Naive thymus-derived CD8-positive, alpha-beta T cell (primary cell): Measurements from ENCODE around the gene ATP6V1G1. TPM values are rescaled to one million over a fixed set of nuclear protein-coding genes. Genes with fewer than 3 reads are reported as not detected.
A peak's percentile ranks its signal among the peaks of the same experiment; 100 is the strongest.
"Not testable (repeated sequence)": the region's sequence is repeated elsewhere in the genome, so short reads cannot be mapped to it uniquely, and the experiment has no call there.

ENCODE experiments used
- ATAC-seq, 2 donors: fragments of 150-1000 bp; cut with Tn5 transposase in 1 of 2; sonication (Bioruptor Pico), chemical (Tn5 transposase) in 1 of 2; 1 replicate in 1 of 2; 2 replicates in 1 of 2; pipeline ENCODE4 v1.10.0; 2021; ENCODE audit warnings: mild to moderate bottlenecking in 2 of 2, moderate library complexity in 2 of 2
- POLR2A ChIA-PET: fragments of 350-600 bp; sonication (Branson Sonifier 250); formaldehyde crosslinking; loops from one replicate; lab custom pipeline; 2021; ENCODE audit warnings: antibody characterized with exemption; lab: Charles Lee
- DNase-seq, 10 donors: peaks; one replicate each; pipeline versions ENCODE4 v3.0.0 to v3.0.0-alpha.2; 2020 to 2022
- H3K27ac Mint-ChIP-seq, 10 donors: one replicate each; pipeline ENCODE4 v1.8.0; 2020 to 2022; ENCODE audit warnings: mild to moderate bottlenecking in 10 of 10, mixed read lengths in 10 of 10, moderate library complexity in 4 of 10, inconsistent platforms in 1 of 10
- H3K27me3 Mint-ChIP-seq, 5 donors: one replicate each; pipeline ENCODE4 v1.8.0; 2021 to 2022; ENCODE audit warnings: mixed read lengths in 5 of 5
- H3K36me3 Mint-ChIP-seq, 3 donors: one replicate each; pipeline ENCODE4 v1.8.0; 2020 to 2022; ENCODE audit warnings: mixed read lengths in 3 of 3, mild to moderate bottlenecking in 2 of 3, inconsistent platforms in 1 of 3
- H3K4me1 Mint-ChIP-seq, 4 donors: one replicate each; pipeline ENCODE4 v1.8.0; 2021 to 2022; ENCODE audit warnings: mixed read lengths in 4 of 4
- H3K4me3 Mint-ChIP-seq, 10 donors: one replicate each; pipeline ENCODE4 v1.8.0; 2020 to 2022; ENCODE audit warnings: mild to moderate bottlenecking in 10 of 10, mixed read lengths in 10 of 10, moderate library complexity in 6 of 10, inconsistent platforms in 1 of 10
- H3K9me3 Mint-ChIP-seq, 9 donors: one replicate each; pipeline ENCODE4 v1.8.0; 2020 to 2022; ENCODE audit warnings: mixed read lengths in 9 of 9, mild to moderate bottlenecking in 3 of 9, inconsistent platforms in 1 of 9, moderate library complexity in 1 of 9
- polyA plus RNA-seq, 3 donors: library from polyadenylated mRNA; unstranded; fragments of 300-500 nt; fragmentation: Illumina TruSeq; gene quantifications; one replicate each; pipeline ENCODE4 v1.2.3, GENCODE V29; 2021
- total RNA-seq, 8 experiments: library from RNA in 2 of 8; stranded (reverse) in 2 of 8; gene quantifications; one replicate each; pipeline ENCODE4 v1.2.3 and lab custom pipeline; 2021 to 2026

ATP6V1G1 gene
- total and polyA plus RNA-seq, 5 experiments from 2014 or later = 165 to 381 (median 298) TPM

DNA sequence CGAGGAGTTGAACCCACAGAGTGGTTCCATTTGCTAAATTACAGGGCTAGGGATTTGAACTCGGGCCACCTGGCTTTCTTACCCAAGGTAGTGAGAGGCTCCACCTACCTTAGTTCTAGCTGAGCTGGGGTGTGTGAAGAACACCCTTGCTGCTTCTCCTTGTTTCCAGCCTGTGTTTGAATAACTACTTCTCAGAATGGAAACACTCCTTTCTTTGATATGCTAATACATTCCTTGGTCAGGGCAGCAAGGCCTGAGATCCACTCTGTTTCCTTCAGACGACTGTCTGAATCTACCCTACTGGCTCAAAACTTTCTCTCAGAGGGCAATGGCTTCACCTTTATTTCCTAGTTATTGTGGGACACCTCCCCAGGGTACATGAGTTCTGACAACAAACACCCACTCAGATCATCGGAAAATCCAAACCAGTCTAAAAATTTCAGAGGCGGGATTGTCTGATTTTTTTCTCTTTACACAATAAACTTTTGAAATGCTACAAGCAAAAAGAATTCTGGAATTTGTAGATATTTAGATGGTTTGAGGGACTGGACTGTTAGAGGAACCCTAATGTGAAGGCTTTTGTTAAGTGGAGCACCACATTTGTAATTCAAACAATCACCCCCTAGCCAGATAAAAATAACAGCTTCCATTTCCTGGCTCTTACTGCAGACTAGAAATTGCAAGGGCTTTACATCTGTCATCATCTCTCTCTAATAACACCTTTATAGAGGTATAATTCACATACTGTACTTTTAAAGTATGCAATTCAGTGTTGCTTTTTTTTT lies 4.0 kb upstream of the ATP6V1G1 start:
- Mint-ChIP-seq H3K4me1 (peaks cover 11 to 20% (median 14%) of the 10 kb centered on the region in 4 donors), H3K9me3 (no peaks in the 10 kb centered on the region), H3K27me3 (no peaks in the 10 kb centered on the region), H3K27ac (peak overlapping the region in 1 of 10 donors; percentile 3), H3K36me3 (peaks cover 0 to 10% (median 2%) of the 10 kb centered on the region in 3 donors), H3K4me3 (no peak overlapping the region)
- POLR2A ChIA-PET = interaction anchor here (0.7 to 2.2 kb wide), 2 partner anchors 9 to 64 kb away, joined by 3 to 9 read pairs; no protein-coding TSS in a partner anchor
- DNase-seq (no peak), ATAC-seq (no peak)

DNA sequence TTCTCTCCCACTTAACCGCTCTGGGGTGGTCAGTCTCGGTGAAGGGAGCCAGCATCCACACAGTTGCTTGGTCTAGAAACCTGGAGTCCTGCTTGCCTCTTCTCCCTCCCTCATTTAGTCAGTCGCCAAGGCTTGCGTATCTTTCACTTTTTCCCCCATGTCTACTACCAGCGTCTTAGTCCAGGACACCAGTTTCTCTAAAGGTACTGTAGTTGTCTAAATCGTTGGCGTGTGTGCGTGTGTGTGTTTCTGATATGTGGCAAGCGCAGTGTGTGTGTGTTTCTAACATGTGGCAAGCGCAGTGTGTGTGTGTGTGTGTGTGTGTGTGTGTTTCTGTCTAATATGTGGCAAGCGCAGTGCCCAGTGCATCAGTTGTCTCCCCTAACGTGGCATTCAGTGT lies 641 bp downstream of the ATP6V1G1 start:
- Mint-ChIP-seq H3K4me1 (peaks cover 39 to 58% (median 55%) of the 10 kb centered on the region in 4 donors), H3K36me3 (peaks cover 6 to 25% (median 10%) of the 10 kb centered on the region in 3 donors), H3K4me3 (peak overlapping the region; percentile 96 to 100 (median 98))

DNA sequence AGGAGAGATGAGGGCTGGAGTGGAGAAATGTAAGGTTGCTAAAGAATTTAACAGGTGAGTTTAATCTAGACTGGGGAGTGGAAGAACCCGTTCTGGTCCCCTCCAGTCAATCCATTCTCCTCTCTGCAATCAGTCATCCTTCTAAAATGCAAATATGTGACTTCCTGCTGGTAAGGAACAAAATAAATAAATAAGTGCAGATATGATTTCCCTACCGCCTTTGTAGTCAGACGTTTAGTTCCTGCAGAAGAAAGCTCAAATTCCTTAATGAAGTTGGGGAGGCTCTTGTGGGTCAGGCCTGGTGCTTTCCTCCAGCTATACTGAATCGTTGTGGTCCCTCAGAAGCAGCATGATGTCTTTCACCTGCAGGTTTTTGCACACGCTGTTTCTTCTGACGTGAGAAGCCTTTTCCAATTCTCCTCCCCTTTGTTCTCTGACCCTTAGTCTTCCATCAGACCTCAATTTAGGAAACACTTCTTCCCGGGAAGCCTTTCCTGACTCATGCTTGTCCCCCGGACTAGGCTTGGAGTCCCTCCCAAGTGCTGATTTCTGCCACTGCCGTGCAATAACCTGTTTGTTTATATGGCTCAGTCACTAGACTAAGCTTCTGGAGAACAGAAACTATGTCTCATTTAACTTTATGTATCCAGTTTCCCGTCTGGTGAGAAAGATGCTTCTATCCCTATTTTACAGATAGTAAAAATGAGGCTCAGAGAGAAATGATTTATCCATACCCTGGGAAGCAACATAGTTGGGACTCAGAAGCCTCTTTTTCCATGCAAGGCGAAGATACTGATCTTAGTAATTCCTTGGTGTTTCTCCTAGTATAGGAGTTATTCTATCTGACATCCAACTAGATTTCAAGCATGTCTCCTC lies 1.3 kb downstream of the ATP6V1G1 start:
- no peaks in the 10 kb centered on the region for H3K9me3 Mint-ChIP-seq

More for the DNA sequence above, 641 bp downstream of the ATP6V1G1 start:
- no peak for ATAC-seq
- peak in 1 of 10 donors; percentile 28 for DNase-seq
- POLR2A ChIA-PET = interaction anchor here (0.7 to 8.1 kb wide), 21 partner anchors 10 to 221 kb away, joined by 3 to 105 read pairs (median 4); partner anchors contain the start of genes AKNA, TMEM268 and WHRN
- peak overlapping the region; percentile 99 to 100 (median 100) for H3K27ac Mint-ChIP-seq
- no peaks in the 10 kb centered on the region for H3K9me3 Mint-ChIP-seq
- H3K27me3 Mint-ChIP-seq = no peaks in the 10 kb centered on the region

DNA sequence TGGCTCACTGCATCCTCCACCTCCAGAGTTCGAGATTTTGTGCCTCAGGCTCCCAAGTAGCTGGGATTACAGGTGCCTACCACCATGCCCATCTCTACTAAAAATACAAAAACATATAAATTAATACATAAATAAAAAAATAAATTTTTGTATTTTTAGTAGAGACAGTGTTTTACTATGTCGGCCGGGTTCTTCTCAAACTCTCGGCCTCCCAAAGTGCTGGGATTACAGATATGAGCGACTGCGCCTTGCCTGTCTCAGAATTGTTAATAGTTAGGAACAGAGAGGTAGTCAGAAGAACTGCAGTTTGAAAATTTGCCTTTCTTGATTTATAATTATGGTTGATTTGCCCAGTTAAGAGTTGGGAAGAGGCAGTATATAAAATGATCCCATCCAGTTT lies 2.8 kb downstream of the ATP6V1G1 start:
- peaks cover 10 to 46% (median 16%) of the 10 kb centered on the region in 3 donors for H3K36me3 Mint-ChIP-seq
- POLR2A ChIA-PET = interaction anchor here (0.7 to 8.1 kb wide), 5 partner anchors 11 to 400 kb away, joined by 3 to 105 read pairs (median 7); partner anchors contain the start of genes AKNA and TMEM268
- H3K9me3 Mint-ChIP-seq = no peaks in the 10 kb centered on the region
- peaks cover 42 to 74% (median 67%) of the 10 kb centered on the region in 4 donors for H3K4me1 Mint-ChIP-seq
- peak overlapping the region; percentile 61 to 100 (median 93) for H3K27ac Mint-ChIP-seq
- ATAC-seq (no peak), DNase-seq (no peak)
- peak overlapping the region; percentile 19 to 100 (median 80) for H3K4me3 Mint-ChIP-seq
- no peaks in the 10 kb centered on the region for H3K27me3 Mint-ChIP-seq

More for the DNA sequence above, 1.3 kb downstream of the ATP6V1G1 start:
- H3K4me3 Mint-ChIP-seq = peak overlapping the region; percentile 96 to 100 (median 98)
- peak overlapping the region; percentile 99 to 100 (median 100) for H3K27ac Mint-ChIP-seq
- no peaks in the 10 kb centered on the region for H3K27me3 Mint-ChIP-seq
- peaks cover 7 to 32% (median 10%) of the 10 kb centered on the region in 3 donors for H3K36me3 Mint-ChIP-seq
- peaks cover 39 to 63% (median 62%) of the 10 kb centered on the region in 4 donors for H3K4me1 Mint-ChIP-seq
- ATAC-seq = no peak
- POLR2A ChIA-PET = interaction anchor here (0.7 to 8.1 kb wide), 18 partner anchors 12 to 221 kb away, joined by 3 to 105 read pairs (median 4); partner anchors contain the start of genes AKNA, TMEM268 and WHRN
- DNase-seq = no peak

DNA sequence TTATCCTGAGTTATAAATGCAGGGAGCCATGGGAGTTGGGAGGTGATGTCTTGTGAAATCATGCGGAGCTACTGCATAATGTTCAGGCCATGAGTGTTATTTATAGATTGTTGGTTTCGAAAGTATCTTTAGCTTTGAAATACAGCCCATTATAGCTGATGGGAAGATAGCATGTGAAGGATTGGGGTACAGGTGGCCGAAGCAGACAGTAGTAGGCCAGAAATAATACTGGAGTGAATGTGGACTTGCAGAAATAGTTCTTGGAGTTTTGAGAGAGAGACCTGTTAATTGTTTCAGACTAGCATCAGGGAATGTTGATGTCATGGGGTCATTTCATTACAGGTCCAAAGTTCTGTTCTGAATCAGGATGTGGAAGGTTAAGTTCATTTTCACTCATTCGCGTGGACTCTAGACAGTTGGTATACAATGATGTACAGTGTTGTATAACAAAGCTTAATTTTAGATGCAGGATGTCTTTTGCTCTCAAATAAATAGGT lies 3.8 kb downstream of the ATP6V1G1 start:
- Mint-ChIP-seq H3K4me3 (peak overlapping the region; percentile 68 to 87 (median 80)), H3K9me3 (no peaks in the 10 kb centered on the region), H3K27ac (peak overlapping the region; percentile 74 to 97 (median 93)), H3K27me3 (no peaks in the 10 kb centered on the region), H3K4me1 (peaks cover 45 to 80% (median 75%) of the 10 kb centered on the region in 4 donors), H3K36me3 (peaks cover 10 to 57% (median 20%) of the 10 kb centered on the region in 3 donors)
- DNase-seq (no peak), ATAC-seq (no peak)
- POLR2A ChIA-PET = interaction anchor here (0.6 to 8.1 kb wide), 13 partner anchors 9 to 339 kb away, joined by 3 to 105 read pairs (median 9); partner anchors contain the start of genes AKNA, TMEM268 and TNFSF8

- ATAC-seq = no peak
- Mint-ChIP-seq H3K36me3 (peaks cover 10 to 62% (median 24%) of the 10 kb centered on the region in 3 donors), H3K4me3 (peak overlapping the region; percentile 68 to 87 (median 80))
Measured at GRCh38 chr9:114591849-114592248, 4.3 kb downstream of the ATP6V1G1 start.

GRCh38 chr9:114592356-114592755 lies 4.8 kb downstream of the ATP6V1G1 start:
- DNase-seq = peak; percentile 26 to 85 (median 69)
- ATAC-seq = peak; percentile 65 to 67
- H3K36me3 Mint-ChIP-seq = peaks cover 10 to 66% (median 24%) of the 10 kb centered on the region in 3 donors
- H3K27ac Mint-ChIP-seq = peak overlapping the region; percentile 74 to 97 (median 93)
- POLR2A ChIA-PET = interaction anchor here (0.7 to 8.1 kb wide), 22 partner anchors 8 to 338 kb away, joined by 3 to 105 read pairs (median 5); partner anchors contain the start of genes AKNA, TMEM268 and TNFSF8
- H3K4me3 Mint-ChIP-seq = peak overlapping the region; percentile 68 to 87 (median 80)
- peaks cover 42 to 81% (median 73%) of the 10 kb centered on the region in 4 donors for H3K4me1 Mint-ChIP-seq
- H3K27me3 Mint-ChIP-seq = no peaks in the 10 kb centered on the region
- no peaks in the 10 kb centered on the region for H3K9me3 Mint-ChIP-seq

More at GRCh38 chr9:114591849-114592248, 4.3 kb downstream of the ATP6V1G1 start:
- Mint-ChIP-seq H3K27ac (peak overlapping the region; percentile 74 to 97 (median 93)), H3K9me3 (no peaks in the 10 kb centered on the region), H3K4me1 (peaks cover 45 to 83% (median 76%) of the 10 kb centered on the region in 4 donors), H3K27me3 (no peaks in the 10 kb centered on the region)
- POLR2A ChIA-PET = interaction anchor here (0.7 to 8.1 kb wide), 20 partner anchors 8 to 339 kb away, joined by 3 to 105 read pairs (median 6); partner anchors contain the start of genes AKNA, TMEM268 and TNFSF8
- DNase-seq = no peak

DNA sequence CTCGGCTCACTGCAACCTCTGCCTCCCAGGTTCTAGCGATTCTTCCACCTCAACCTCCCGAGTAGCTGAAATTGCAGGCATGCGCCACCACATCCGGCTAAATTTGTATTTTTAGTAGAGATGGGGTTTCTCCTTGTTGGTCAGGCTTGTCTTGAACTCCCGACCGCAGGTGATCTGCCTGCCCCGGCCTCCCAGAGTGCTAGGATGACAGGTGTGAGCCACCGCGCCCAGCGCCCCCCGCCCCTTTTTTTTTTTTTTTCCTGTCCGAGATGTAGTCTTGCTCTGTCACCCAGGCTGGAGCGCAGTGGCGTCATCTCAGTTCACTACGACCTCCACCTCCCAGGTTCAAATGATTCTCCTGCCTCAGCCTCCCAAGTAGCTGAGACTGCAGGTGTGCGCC lies 6.6 kb downstream of the ATP6V1G1 start:
- H3K4me3 Mint-ChIP-seq = peak overlapping the region in 4 of 10 donors; percentile 14 to 50 (median 36)
- POLR2A ChIA-PET = interaction anchor here (0.7 to 8.1 kb wide), 6 partner anchors 12 to 1015 kb away, joined by 3 to 105 read pairs (median 14); partner anchors contain the start of genes AKNA and TMEM268
- H3K36me3 Mint-ChIP-seq = peaks cover 0 to 78% (median 23%) of the 10 kb centered on the region in 3 donors
- peak overlapping the region in 9 of 10 donors; percentile 29 to 97 (median 90) for H3K27ac Mint-ChIP-seq
- peaks cover 37 to 78% (median 70%) of the 10 kb centered on the region in 4 donors for H3K4me1 Mint-ChIP-seq
- DNase-seq (no peak), ATAC-seq (no peak)
- H3K27me3 Mint-ChIP-seq = no peaks in the 10 kb centered on the region
- H3K9me3 Mint-ChIP-seq = no peaks in the 10 kb centered on the region

GRCh38 chr9:114600502-114601248 lies 13.1 kb downstream of the ATP6V1G1 start:
- POLR2A ChIA-PET = interaction anchor here (0.7 to 3.4 kb wide), 4 partner anchors 8 to 13 kb away, joined by 3 to 17 read pairs (median 11); partner anchors contain the start of genes ATP6V1G1 and TMEM268
- not testable (repeated sequence) for H3K27me3 Mint-ChIP-seq, ATAC-seq, H3K9me3 Mint-ChIP-seq, DNase-seq, H3K4me3 Mint-ChIP-seq
- Mint-ChIP-seq H3K36me3 (peaks cover 0 to 56% (median 25%) of the 10 kb centered on the region in 3 donors), H3K4me1 (peaks cover 14 to 33% (median 25%) of the 10 kb centered on the region in 4 donors), H3K27ac (peak overlapping the region in 7 of 10 donors; percentile 14 to 77 (median 62))

GRCh38 chr9:114601787-114602186 lies 14.2 kb downstream of the ATP6V1G1 start:
- H3K27ac Mint-ChIP-seq = peak overlapping the region in 6 of 10 donors; percentile 25 to 62 (median 36)
- not testable (repeated sequence) for DNase-seq, H3K4me3 Mint-ChIP-seq, H3K9me3 Mint-ChIP-seq, H3K27me3 Mint-ChIP-seq, ATAC-seq
- peaks cover 0 to 44% (median 18%) of the 10 kb centered on the region in 3 donors for H3K36me3 Mint-ChIP-seq
- H3K4me1 Mint-ChIP-seq = peaks cover 12 to 24% (median 18%) of the 10 kb centered on the region in 4 donors
- POLR2A ChIA-PET = interaction anchor here (2.0 to 3.4 kb wide), 2 partner anchors 9 to 14 kb away, joined by 9 to 17 read pairs; partner anchors contain the start of gene ATP6V1G1
